Smooth muscle cell (in vitro differentiated cells): ENCODE data around the gene PLA2G2C. TPM values are rescaled to one million over a fixed set of nuclear protein-coding genes. Genes with fewer than 3 reads are reported as not detected.

ENCODE experiments used
- DNase-seq: peaks from one replicate; lab custom pipeline; 2025; ENCODE audit not compliant: unreplicated experiment; lab: John Stamatoyannopoulos, UW
- H2AFZ ChIP-seq: fragments of 200-600 bp; sonication (generic); 2 replicates; pipeline ENCODE4 v1.6.0; 2016; ENCODE audit warnings: antibody characterized with exemption, low read depth, mild to moderate bottlenecking
- H3F3A ChIP-seq: fragments of 200-600 bp; sonication (generic); 2 replicates; pipeline ENCODE4 v1.6.0; 2017; ENCODE audit warnings: antibody characterized with exemption, low read depth
- H3K27ac ChIP-seq: fragments of 200-600 bp; sonication (generic); 2 replicates; pipeline ENCODE4 v1.5.1; 2016; ENCODE audit warnings: low read depth, mild to moderate bottlenecking
- H3K27me3 ChIP-seq: fragments of 200-600 bp; sonication (generic); 2 replicates; pipeline ENCODE4 v1.6.1; 2016; ENCODE audit warnings: low read depth, mild to moderate bottlenecking
- H3K36me3 ChIP-seq: fragments of 200-600 bp; sonication (generic); 2 replicates; pipeline ENCODE4 v1.5.1; 2016; ENCODE audit warnings: low read depth
- H3K4me1 ChIP-seq: fragments of 200-600 bp; sonication (generic); 2 replicates; pipeline ENCODE4 v1.5.1; 2016; ENCODE audit warnings: low read depth
- H3K4me2 ChIP-seq: fragments of 200-600 bp; sonication (generic); 2 replicates; pipeline ENCODE4 v1.6.0; 2016; ENCODE audit warnings: mild to moderate bottlenecking
- H3K4me3 ChIP-seq: fragments of 200-600 bp; sonication (generic); 2 replicates; pipeline ENCODE4 v1.5.1; 2016; ENCODE audit warnings: mild to moderate bottlenecking
- H3K79me2 ChIP-seq: fragments of 200-600 bp; sonication (generic); 2 replicates; pipeline ENCODE4 v1.6.0; 2016; ENCODE audit warnings: low read depth, mild to moderate bottlenecking
- H3K9ac ChIP-seq: fragments of 200-600 bp; sonication (generic); 2 replicates; pipeline ENCODE4 v1.6.0; 2016; ENCODE audit warnings: low read depth
- H3K9me3 ChIP-seq: fragments of 200-600 bp; sonication (generic); replicated peaks from 2 replicates; pipeline ENCODE4 v1.5.1; 2016; ENCODE audit warnings: low read depth
- H4K20me1 ChIP-seq: fragments of 200-600 bp; sonication (generic); 2 replicates; pipeline ENCODE4 v1.6.0; 2016; ENCODE audit warnings: low read depth
- CTCF ChIP-seq: fragments of 200-600 bp; sonication (generic); IDR thresholded peaks from 2 replicates; pipeline ENCODE4 v1.5.1; 2017; ENCODE audit warnings: borderline replicate concordance, mild to moderate bottlenecking, antibody characterized with exemption; ENCODE audit not compliant: insufficient read depth, poor library complexity, severe bottlenecking
- whole genome bisulfite sequencing: methylation state at CpG from one replicate; pipeline ENCODE4 v1.1.7; 2016; ENCODE audit warnings: low lambda C conversion rate; 5-methylcytosine and 5-hydroxymethylcytosine counted together
- polyA plus RNA-seq: library from polyadenylated mRNA; unstranded; fragments of >200 nt; fragmentation: Nextera tagmentation; extraction: Ambion mirVana; gene quantifications from 2 replicates; pipeline ENCODE4 v1.2.1, GENCODE V29; 2016
- total RNA-seq: library from RNA; depleted of rRNA; stranded (reverse); fragments of >200 nt; gene quantifications from 2 replicates; pipeline ENCODE4 v1.2.3, GENCODE V29; 2014

The PLA2G2C gene
- total and polyA plus RNA-seq, 2 experiments from 2014 or later, result 0.09 TPM; not detected in 1

- Histone ChIP-seq H3K4me1 (no peaks in the 10 kb centered on the region), H3K27me3 (no peaks in the 10 kb centered on the region), H3K4me2 (no peak overlapping the region), H3K9ac (no peak overlapping the region), H3K36me3 (no peaks in the 10 kb centered on the region), H3K4me3 (no peak overlapping the region), H3F3A (no peaks in the 10 kb centered on the region), H2AFZ (no peak overlapping the region), H3K27ac (no peak overlapping the region), H4K20me1 (no peaks in the 10 kb centered on the region), H3K79me2 (no peaks in the 10 kb centered on the region), H3K9me3 (no peaks in the 10 kb centered on the region)
- DNase-seq, result no peak
- no peak for TF ChIP-seq CTCF
- 94% methylated on average over 6 of the region's 6 CpGs for WGBS
These were observed 35.3 kb downstream of the PLA2G2C start for GRCh38 chr1:20150969-20151368.

- Histone ChIP-seq H3K4me1 (no peaks in the 10 kb centered on the region), H3K9ac (no peak overlapping the region), H2AFZ (no peak overlapping the region), H3K27ac (no peak overlapping the region), H3K36me3 (no peaks in the 10 kb centered on the region), H3K4me2 (no peak overlapping the region), H3K4me3 (no peak overlapping the region), H3K9me3 (no peaks in the 10 kb centered on the region), H4K20me1 (no peaks in the 10 kb centered on the region), H3F3A (no peaks in the 10 kb centered on the region), H3K27me3 (no peaks in the 10 kb centered on the region), H3K79me2 (no peaks in the 10 kb centered on the region)
- WGBS, result 98% methylated on average over 8 of the region's 8 CpGs
- no peak for TF ChIP-seq CTCF
- DNase-seq, result no peak
These were observed 36.0 kb downstream of the PLA2G2C start for GRCh38 chr1:20150326-20150705.

GRCh38 chr1:20149601-20150325 lies 36.6 kb downstream of the PLA2G2C start:
- no peak overlapping the region for H3K9ac ChIP-seq
- no peaks in the 10 kb centered on the region for H3F3A ChIP-seq
- no peak overlapping the region for H3K4me3 ChIP-seq
- H2AFZ ChIP-seq, result no peak overlapping the region
- no peak overlapping the region for H3K4me2 ChIP-seq
- H3K27ac ChIP-seq, result no peak overlapping the region
- H3K9me3 ChIP-seq, result no peaks in the 10 kb centered on the region
- no peaks in the 10 kb centered on the region for H3K36me3 ChIP-seq
- H4K20me1 ChIP-seq, result no peaks in the 10 kb centered on the region
- TF ChIP-seq CTCF, result no peak
- no peaks in the 10 kb centered on the region for H3K79me2 ChIP-seq
- H3K4me1 ChIP-seq, result no peaks in the 10 kb centered on the region
- 94% methylated on average over 14 of the region's 27 CpGs for WGBS
- H3K27me3 ChIP-seq, result no peaks in the 10 kb centered on the region
- no peak for DNase-seq
